Stimulated activated CD8-positive, alpha-beta memory T cell treated with anti-CD3 and anti-CD28 coated beads, Interleukin-15, amount 100 ng/mL, for 24 hours (primary cell): ENCODE measurements around the gene SHB.

ENCODE experiments used
- DNase-seq: peaks from one replicate; pipeline ENCODE4 v3.0.0-alpha.2; 2020; ENCODE audit warnings: low read depth

The SHB gene

GRCh38 chr9:38068701-38069628, at the start of gene SHB:
Gene SHB (minus strand): TSS chr9:38069227. CDS start chr9:38068645, 582 bp downstream.
- DNase-seq = peak; percentile 58

GRCh38 chr9:38117651-38118050, 48.6 kb upstream of the SHB start:
- DNase-seq = no peak

GRCh38 chr9:38114905-38115304, 45.9 kb upstream of the SHB start:
- no peak for DNase-seq

GRCh38 chr9:38112456-38112855, 43.4 kb upstream of the SHB start:
- no peak for DNase-seq

- no peak for DNase-seq
These were observed 43.0 kb upstream of the SHB start for GRCh38 chr9:38112049-38112448.

- no peak for DNase-seq
These were observed 41.4 kb upstream of the SHB start for GRCh38 chr9:38110476-38110875.

- DNase-seq = no peak
These were observed 40.6 kb upstream of the SHB start for GRCh38 chr9:38109601-38110000.

- no peak for DNase-seq
These were observed 39.3 kb upstream of the SHB start for GRCh38 chr9:38108326-38108725.

GRCh38 chr9:38107811-38108304, 38.8 kb upstream of the SHB start:
- no peak for DNase-seq

- no peak for DNase-seq
These were observed 38.4 kb upstream of the SHB start for GRCh38 chr9:38107405-38107804.

GRCh38 chr9:38106488-38106887, 37.5 kb upstream of the SHB start:
- DNase-seq = no peak

GRCh38 chr9:38103340-38103739, 34.3 kb upstream of the SHB start:
- DNase-seq = no peak

GRCh38 chr9:38101423-38101822, 32.4 kb upstream of the SHB start:
- no peak for DNase-seq

- no peak for DNase-seq
These were observed 27.3 kb upstream of the SHB start for GRCh38 chr9:38096238-38096805.

GRCh38 chr9:38094165-38094564, 25.1 kb upstream of the SHB start:
- DNase-seq = no peak

GRCh38 chr9:38092656-38093055, 23.6 kb upstream of the SHB start:
- no peak for DNase-seq

GRCh38 chr9:38092200-38092524, 23.1 kb upstream of the SHB start:
- DNase-seq = no peak

GRCh38 chr9:38091310-38092199, 22.5 kb upstream of the SHB start:
- no peak for DNase-seq

- no peak for DNase-seq
These were observed 21.1 kb upstream of the SHB start for GRCh38 chr9:38090170-38090569.

GRCh38 chr9:38089387-38090165, 20.5 kb upstream of the SHB start:
- DNase-seq = no peak

GRCh38 chr9:38088006-38088925, 19.2 kb upstream of the SHB start:
- DNase-seq = peak; percentile 57
